HG02943 (cell line): ENCODE results near the gene CDC45.

Experiments
- ATAC-seq: cut with Tn5 transposase; IDR thresholded peaks from one replicate; pipeline ENCODE4 v1.9.1; 2021; ENCODE audit warnings: mild to moderate bottlenecking, low read depth, moderate library complexity; ENCODE audit not compliant: unreplicated experiment

The CDC45 gene

GRCh38 chr22:19492504-19493174, 12.9 kb downstream of the CDC45 start:
- no peak for ATAC-seq

- no peak for ATAC-seq
Observed at GRCh38 chr22:19494001-19494560, 14.4 kb downstream of the CDC45 start.

GRCh38 chr22:19494676-19495173, 15.0 kb downstream of the CDC45 start:
- ATAC-seq, result no peak

- ATAC-seq, result no peak
Observed at GRCh38 chr22:19495562-19496323, 16.0 kb downstream of the CDC45 start.

GRCh38 chr22:19496324-19496630, 16.6 kb downstream of the CDC45 start:
- ATAC-seq, result no peak

GRCh38 chr22:19497245-19497644, 17.5 kb downstream of the CDC45 start:
- ATAC-seq, result no peak

- ATAC-seq, result no peak
Observed at GRCh38 chr22:19498154-19498865, 18.6 kb downstream of the CDC45 start.

- ATAC-seq, result no peak
Observed at GRCh38 chr22:19498866-19499190, 19.1 kb downstream of the CDC45 start.

- ATAC-seq, result no peak
Observed at GRCh38 chr22:19499236-19499879, 19.6 kb downstream of the CDC45 start.

- ATAC-seq, result no peak
Observed at GRCh38 chr22:19499880-19500242, 20.1 kb downstream of the CDC45 start.

GRCh38 chr22:19501897-19502447, 22.3 kb downstream of the CDC45 start:
- no peak for ATAC-seq

- no peak for ATAC-seq
Observed at GRCh38 chr22:19503367-19503766, 23.6 kb downstream of the CDC45 start.

GRCh38 chr22:19503869-19504268, 24.1 kb downstream of the CDC45 start:
- ATAC-seq, result no peak

- ATAC-seq, result no peak
Observed at GRCh38 chr22:19504900-19505734, 25.4 kb downstream of the CDC45 start.

GRCh38 chr22:19505735-19506126, 26.0 kb downstream of the CDC45 start:
- no peak for ATAC-seq

- ATAC-seq, result no peak
Observed at GRCh38 chr22:19506212-19506611, 26.5 kb downstream of the CDC45 start.

- no peak for ATAC-seq
Observed at GRCh38 chr22:19507534-19507861, 27.8 kb downstream of the CDC45 start.

- no peak for ATAC-seq
Observed at GRCh38 chr22:19508024-19508776, 28.5 kb downstream of the CDC45 start.

GRCh38 chr22:19509191-19509590, 29.5 kb downstream of the CDC45 start:
- no peak for ATAC-seq
